ENCODE measurements around the gene ADORA2A. TPM values are rescaled to one million over a fixed set of nuclear protein-coding genes. Genes with fewer than 3 reads are reported as not detected.
"Not testable (repeated sequence)": the region's sequence is repeated elsewhere in the genome, so short reads cannot be mapped to it uniquely, and the experiment has no call there.

The ADORA2A gene
- total and polyA plus RNA-seq, 9 donors: 0.57 to 5.0 (median 2.7) TPM

DNA sequence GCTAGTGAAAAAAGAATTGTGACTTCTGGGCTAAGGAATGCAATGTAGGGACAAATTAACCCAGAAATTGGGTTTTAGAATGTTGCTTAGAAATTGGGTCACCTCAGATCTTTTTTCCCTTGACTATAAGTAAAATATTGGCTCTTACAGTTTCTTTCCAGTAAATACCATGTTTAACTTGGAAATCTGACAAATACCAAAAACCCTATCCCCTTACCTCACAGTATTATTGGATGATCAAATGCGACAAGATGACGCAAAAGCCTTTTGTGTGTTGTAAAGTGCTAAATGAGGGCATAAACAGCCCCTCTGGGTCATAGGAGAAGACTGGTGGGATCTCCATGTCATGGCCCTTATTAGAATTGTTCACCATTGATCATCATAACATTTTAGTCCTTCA, 61.6 kb downstream of the ADORA2A start:
- Histone ChIP-seq H3K27ac (no peak overlapping the region), H3K4me1 (ENCODE audit: insufficient read depth) (no peaks in the 10 kb centered on the region), H3K36me3 (no peaks in the 10 kb centered on the region), H3K9me3 (no peaks in the 10 kb centered on the region), H3K4me3 (no peak overlapping the region), H3K27me3 (no peaks in the 10 kb centered on the region)
- intact Hi-C loops (cut with DNase I): no loop called here
- WGBS, 3 donors: 48 to 69% (median 68%) methylated on average over 2 of the region's 2 CpGs
- TF ChIP-seq POLR2A (IDR thresholded peaks at IDR 0.05) (no peak), EP300 (IDR thresholded peaks at IDR 0.05) (no peak)
- TF ChIP-seq, protein P1, sequence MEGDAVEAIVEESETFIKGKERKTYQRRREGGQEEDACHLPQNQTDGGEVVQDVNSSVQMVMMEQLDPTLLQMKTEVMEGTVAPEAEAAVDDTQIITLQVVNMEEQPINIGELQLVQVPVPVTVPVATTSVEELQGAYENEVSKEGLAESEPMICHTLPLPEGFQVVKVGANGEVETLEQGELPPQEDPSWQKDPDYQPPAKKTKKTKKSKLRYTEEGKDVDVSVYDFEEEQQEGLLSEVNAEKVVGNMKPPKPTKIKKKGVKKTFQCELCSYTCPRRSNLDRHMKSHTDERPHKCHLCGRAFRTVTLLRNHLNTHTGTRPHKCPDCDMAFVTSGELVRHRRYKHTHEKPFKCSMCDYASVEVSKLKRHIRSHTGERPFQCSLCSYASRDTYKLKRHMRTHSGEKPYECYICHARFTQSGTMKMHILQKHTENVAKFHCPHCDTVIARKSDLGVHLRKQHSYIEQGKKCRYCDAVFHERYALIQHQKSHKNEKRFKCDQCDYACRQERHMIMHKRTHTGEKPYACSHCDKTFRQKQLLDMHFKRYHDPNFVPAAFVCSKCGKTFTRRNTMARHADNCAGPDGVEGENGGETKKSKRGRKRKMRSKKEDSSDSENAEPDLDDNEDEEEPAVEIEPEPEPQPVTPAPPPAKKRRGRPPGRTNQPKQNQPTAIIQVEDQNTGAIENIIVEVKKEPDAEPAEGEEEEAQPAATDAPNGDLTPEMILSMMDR (IDR thresholded peaks at IDR 0.05): no peak
- DNase-seq: no peak

DNA sequence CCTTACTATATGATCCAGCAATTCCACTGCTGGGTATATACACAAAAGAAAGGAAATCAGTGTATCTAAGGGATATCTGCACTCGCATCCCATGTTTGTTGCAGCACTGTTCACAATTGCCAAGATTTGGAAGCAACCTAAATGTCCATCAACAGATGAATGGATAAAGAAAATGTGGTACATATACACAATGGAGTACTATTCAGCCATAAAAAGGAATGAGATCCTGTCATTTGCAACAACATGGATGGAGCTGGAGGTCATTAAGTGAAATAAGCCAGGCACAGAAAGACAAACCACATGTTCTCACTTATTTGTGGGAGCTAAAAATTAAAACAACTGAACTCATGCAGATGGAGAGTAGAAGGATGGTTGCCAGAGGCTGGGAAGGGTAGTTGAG, 62.0 kb downstream of the ADORA2A start:
- H3K4me3 ChIP-seq; H3K27ac ChIP-seq; H3K36me3 ChIP-seq; H3K4me1 ChIP-seq (ENCODE audit: insufficient read depth); H3K27me3 ChIP-seq; H3K9me3 ChIP-seq; intact Hi-C loops (cut with DNase I); DNase-seq: not testable (repeated sequence)
- WGBS, 3 donors: 90 to 96% (median 94%) methylated on average over 1 of the region's 1 CpG

Other genes with a start within 250 kb of the ADORA2A start
- gene SUSD2, start 246.1 kb upstream of the ADORA2A start, total RNA-seq: 1 to 10 TPM in 5 of 7 donors, under 1 TPM in 2; 0.45 to 4.1 (median 2.6) TPM
- gene SUSD2, start 246.1 kb upstream of the ADORA2A start, polyA plus RNA-seq: 1 to 10 TPM; 1.7 to 2.9 TPM
- 10 to 100 TPM in 6 of 7 donors, 1 to 10 TPM in 1; 4.6 to 34.0 (median 18.0) TPM for gene GGT5, start 182.5 kb upstream of the ADORA2A start, total RNA-seq
- gene GGT5, start 182.5 kb upstream of the ADORA2A start, polyA plus RNA-seq: 10 to 100 TPM; 24.7 to 32.1 TPM
- 10 to 100 TPM; 22.3 to 94.4 (median 67.9) TPM for gene SPECC1L, start 156.8 kb upstream of the ADORA2A start, total RNA-seq
- 10 to 100 TPM; 19.3 to 47.2 TPM for gene SPECC1L, start 156.8 kb upstream of the ADORA2A start, polyA plus RNA-seq
- 1 to 10 TPM in 1 of 7 donors, under 1 TPM in 4, not detected in 2; 0.25 to 1.2 (median 0.33) TPM for gene UPB1, start 67.7 kb downstream of the ADORA2A start, total RNA-seq
- gene UPB1, start 67.7 kb downstream of the ADORA2A start, polyA plus RNA-seq: under 1 TPM; 0.15 to 0.69 TPM
- 10 to 100 TPM; 30.3 to 85.4 (median 59.4) TPM for gene GUCD1, start 127.5 kb downstream of the ADORA2A start, total RNA-seq
- gene GUCD1, start 127.5 kb downstream of the ADORA2A start, polyA plus RNA-seq: 10 to 100 TPM; 53.5 to 55.4 TPM
- gene SNRPD3, start 128.4 kb downstream of the ADORA2A start, total RNA-seq: 100 to 1,000 TPM in 2 of 7 donors, 10 to 100 TPM in 5; 62.9 to 150 (median 78.5) TPM
- gene SNRPD3, start 128.4 kb downstream of the ADORA2A start, polyA plus RNA-seq: 100 to 1,000 TPM in 1 of 2 donors, 10 to 100 TPM in 1; 98.2 to 154 TPM
- 10 to 100 TPM; 18.1 to 26.5 (median 22.1) TPM for gene LRRC75B, start 165.5 kb downstream of the ADORA2A start, total RNA-seq
- 10 to 100 TPM in 1 of 2 donors, 1 to 10 TPM in 1; 2.5 to 25.2 TPM for gene LRRC75B, start 165.5 kb downstream of the ADORA2A start, polyA plus RNA-seq
- 1 to 10 TPM; 1.6 to 6.2 (median 3.6) TPM for gene GGT1, start 175.6 kb downstream of the ADORA2A start, total RNA-seq
- 1 to 10 TPM; 1.7 to 3.5 TPM for gene GGT1, start 175.6 kb downstream of the ADORA2A start, polyA plus RNA-seq

All from ovary (tissue), 9 donors.